ENCODE results near the gene ANKH. TPM values are rescaled to one million over a fixed set of nuclear protein-coding genes. Genes with fewer than 3 reads are reported as not detected.

ANKH gene
- total RNA-seq, 1 donor from 2014 or later: 39.1 TPM

DNA sequence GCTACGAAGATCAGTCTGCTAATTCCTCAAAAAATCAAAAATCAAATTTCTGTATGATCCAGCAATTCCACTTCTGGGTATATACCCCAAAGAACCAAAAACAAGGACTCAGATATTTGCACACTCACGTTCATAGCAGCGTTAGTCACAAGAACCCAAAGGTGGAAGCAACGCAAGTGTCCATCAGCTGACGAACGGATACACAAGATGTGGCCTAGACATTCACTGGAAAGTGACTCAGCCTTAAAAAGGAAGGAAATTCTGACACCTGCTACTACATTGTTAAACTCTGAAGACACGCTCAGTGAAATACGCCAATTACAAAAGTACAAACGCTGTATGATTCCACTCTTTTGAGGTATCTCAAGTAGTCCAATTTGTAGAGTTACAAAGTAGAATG lies 113.7 kb downstream of the ANKH start:
- no peak for DNase-seq (ENCODE audit: low spot score in 2 of 2, unreplicated experiment in 2 of 2)
- Mint-ChIP-seq H3K9me3 (no peaks in the 10 kb centered on the region), H3K27ac (no peak overlapping the region), H3K4me1 (peaks cover 10% of the 10 kb centered on the region), H3K27me3 (ENCODE audit: low read depth) (no peaks in the 10 kb centered on the region), H3K4me3 (no peak overlapping the region), H3K36me3 (no peaks in the 10 kb centered on the region)
- TF ChIP-seq, protein P1, sequence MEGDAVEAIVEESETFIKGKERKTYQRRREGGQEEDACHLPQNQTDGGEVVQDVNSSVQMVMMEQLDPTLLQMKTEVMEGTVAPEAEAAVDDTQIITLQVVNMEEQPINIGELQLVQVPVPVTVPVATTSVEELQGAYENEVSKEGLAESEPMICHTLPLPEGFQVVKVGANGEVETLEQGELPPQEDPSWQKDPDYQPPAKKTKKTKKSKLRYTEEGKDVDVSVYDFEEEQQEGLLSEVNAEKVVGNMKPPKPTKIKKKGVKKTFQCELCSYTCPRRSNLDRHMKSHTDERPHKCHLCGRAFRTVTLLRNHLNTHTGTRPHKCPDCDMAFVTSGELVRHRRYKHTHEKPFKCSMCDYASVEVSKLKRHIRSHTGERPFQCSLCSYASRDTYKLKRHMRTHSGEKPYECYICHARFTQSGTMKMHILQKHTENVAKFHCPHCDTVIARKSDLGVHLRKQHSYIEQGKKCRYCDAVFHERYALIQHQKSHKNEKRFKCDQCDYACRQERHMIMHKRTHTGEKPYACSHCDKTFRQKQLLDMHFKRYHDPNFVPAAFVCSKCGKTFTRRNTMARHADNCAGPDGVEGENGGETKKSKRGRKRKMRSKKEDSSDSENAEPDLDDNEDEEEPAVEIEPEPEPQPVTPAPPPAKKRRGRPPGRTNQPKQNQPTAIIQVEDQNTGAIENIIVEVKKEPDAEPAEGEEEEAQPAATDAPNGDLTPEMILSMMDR (IDR thresholded peaks at IDR 0.05; ENCODE audit: unreplicated experiment): no peak

DNA sequence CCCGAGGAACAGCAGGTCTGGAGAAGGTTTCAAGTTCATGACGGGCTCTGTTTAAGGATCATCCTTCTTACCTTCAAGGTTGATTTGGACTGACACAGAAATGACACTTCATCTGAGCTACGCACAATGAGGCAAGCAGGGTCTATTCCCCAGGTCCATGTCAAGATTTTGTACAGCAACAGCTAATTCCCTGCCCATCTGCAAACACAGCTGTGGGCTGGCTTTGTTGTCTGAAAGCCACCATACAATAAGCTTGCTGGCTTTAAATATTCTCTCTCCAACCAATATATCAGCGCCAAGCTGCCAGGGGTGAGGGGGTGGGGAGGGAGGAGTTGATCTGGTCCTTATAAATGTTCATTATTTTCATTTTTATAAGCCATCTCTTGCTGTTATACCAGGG lies 115.1 kb downstream of the ANKH start:
- no peaks in the 10 kb centered on the region for H3K36me3 Mint-ChIP-seq
- no peak for DNase-seq (ENCODE audit: low spot score in 2 of 2, unreplicated experiment in 2 of 2)

DNA sequence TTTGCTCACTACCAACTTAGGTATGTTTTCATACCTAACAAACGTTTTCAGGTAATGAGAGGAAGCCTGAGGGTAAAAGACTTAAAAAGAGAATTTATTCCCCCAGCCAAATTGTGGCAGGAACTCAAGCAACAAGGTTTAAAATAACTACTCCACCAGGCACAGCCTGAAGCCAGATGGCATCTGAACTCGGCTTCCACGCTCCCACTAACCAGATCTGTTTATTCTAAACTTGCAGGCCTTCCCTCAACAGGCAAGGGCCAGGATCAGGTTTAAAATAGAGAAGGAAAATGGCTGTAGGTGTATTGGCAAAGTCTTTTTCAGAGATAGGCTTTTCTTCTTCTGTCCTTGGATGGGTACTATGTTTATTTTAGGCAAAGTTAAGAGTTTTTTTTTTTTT lies 117.6 kb downstream of the ANKH start:
- peaks cover 16% of the 10 kb centered on the region for H3K4me1 Mint-ChIP-seq
- H3K4me3 Mint-ChIP-seq: no peak overlapping the region
- H3K36me3 Mint-ChIP-seq: peaks cover 15% of the 10 kb centered on the region
- H3K27me3 Mint-ChIP-seq (ENCODE audit: low read depth): no peaks in the 10 kb centered on the region
- DNase-seq (ENCODE audit: low spot score in 2 of 2, unreplicated experiment in 2 of 2): no peak
- TF ChIP-seq, protein P1 (IDR thresholded peaks at IDR 0.05; ENCODE audit: unreplicated experiment): no peak
- H3K9me3 Mint-ChIP-seq: no peaks in the 10 kb centered on the region
- H3K27ac Mint-ChIP-seq: no peak overlapping the region

More for the DNA sequence above, 115.1 kb downstream of the ANKH start:
- Mint-ChIP-seq H3K4me1 (peaks cover 16% of the 10 kb centered on the region), H3K27me3 (ENCODE audit: low read depth) (no peaks in the 10 kb centered on the region), H3K9me3 (no peaks in the 10 kb centered on the region), H3K4me3 (no peak overlapping the region), H3K27ac (no peak overlapping the region)
- TF ChIP-seq, protein P1 (IDR thresholded peaks at IDR 0.05; ENCODE audit: unreplicated experiment): no peak

DNA sequence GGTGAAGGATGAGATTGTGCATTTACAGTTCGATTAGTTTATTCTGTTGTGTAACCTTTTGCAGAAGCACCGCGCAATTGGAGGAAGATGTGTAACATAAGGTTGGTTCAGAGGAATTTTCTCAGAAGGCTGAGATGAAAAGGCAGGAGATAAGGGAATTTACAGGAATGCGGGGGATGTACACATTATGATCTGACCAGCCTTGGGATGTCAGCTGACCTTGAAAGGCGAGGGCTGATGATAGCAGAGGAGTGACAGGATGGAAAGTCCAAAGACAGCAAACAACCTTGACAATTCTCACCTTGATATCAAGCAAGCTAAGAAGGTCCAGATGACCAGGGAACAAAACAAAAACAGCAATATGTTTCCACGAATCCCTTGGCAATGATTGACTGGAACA lies 118.3 kb downstream of the ANKH start:
- Mint-ChIP-seq H3K9me3 (no peaks in the 10 kb centered on the region), H3K27ac (peak overlapping the region; percentile 43), H3K27me3 (ENCODE audit: low read depth) (no peaks in the 10 kb centered on the region), H3K36me3 (peaks cover 15% of the 10 kb centered on the region), H3K4me1 (peaks cover 16% of the 10 kb centered on the region), H3K4me3 (no peak overlapping the region)
- DNase-seq (ENCODE audit: low spot score in 2 of 2, unreplicated experiment in 2 of 2): no peak
- TF ChIP-seq, protein P1 (IDR thresholded peaks at IDR 0.05; ENCODE audit: unreplicated experiment): no peak

DNA sequence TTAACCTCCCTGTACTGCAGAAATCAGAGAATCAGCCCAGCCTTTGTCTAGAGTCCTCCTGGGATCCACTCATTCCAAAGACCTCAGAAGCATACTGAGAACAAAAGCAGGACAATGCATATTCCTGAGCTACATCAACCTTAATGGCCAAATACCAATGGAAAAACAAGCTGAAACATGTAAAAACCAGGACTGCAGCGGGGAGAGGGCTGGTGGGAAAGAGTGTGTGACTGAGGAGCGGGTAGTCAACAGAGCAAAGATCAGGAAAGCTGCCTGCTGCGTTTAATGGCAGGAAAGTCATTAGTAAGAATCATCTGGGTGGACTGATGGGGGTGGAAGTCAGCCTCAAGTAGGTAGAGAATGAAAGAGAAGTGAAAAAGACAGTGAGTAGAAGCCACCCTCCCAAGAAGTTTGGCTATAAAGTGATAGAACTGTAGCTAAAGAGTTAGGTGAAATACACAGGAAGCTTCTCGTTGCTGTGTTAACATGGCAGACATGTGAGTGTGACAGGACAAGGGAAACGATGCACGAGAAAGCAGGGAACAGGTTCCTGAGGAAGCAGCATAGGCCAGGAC lies 119.0 kb downstream of the ANKH start:
- H3K36me3 Mint-ChIP-seq: peaks cover 15% of the 10 kb centered on the region

More for the DNA sequence above, 119.0 kb downstream of the ANKH start:
- TF ChIP-seq, protein P1 (IDR thresholded peaks at IDR 0.05; ENCODE audit: unreplicated experiment): no peak
- H3K4me1 Mint-ChIP-seq: peaks cover 16% of the 10 kb centered on the region
- peak overlapping the region; percentile 43 for H3K27ac Mint-ChIP-seq
- H3K9me3 Mint-ChIP-seq: no peaks in the 10 kb centered on the region
- DNase-seq (ENCODE audit: low spot score in 2 of 2, unreplicated experiment in 2 of 2): no peak
- H3K27me3 Mint-ChIP-seq (ENCODE audit: low read depth): no peaks in the 10 kb centered on the region
- H3K4me3 Mint-ChIP-seq: no peak overlapping the region
